Right lung (tissue), 10 donors: ENCODE results near the gene FBXW8. TPM values are rescaled to one million over a fixed set of nuclear protein-coding genes. Genes with fewer than 3 reads are reported as not detected.

Experiments
- DNase-seq, 2 donors: peaks; one replicate each; pipeline ENCODE4 v3.0.0-alpha.2; 2013
- long read RNA-seq, 8 donors: transcript quantifications; one replicate each; lab custom pipeline, GENCODE V29; 2026
- polyA plus RNA-seq, 5 donors: library from polyadenylated mRNA; unstranded; fragments of 120-200 nt; gene quantifications; one replicate each; pipeline versions ENCODE4 v1.2.1 to v1.2.3, GENCODE V29; 2013; ENCODE audit warnings: inconsistent platforms in 1 of 5, low replicate concordance in 1 of 5; ENCODE audit not compliant: insufficient read length in 5 of 5, insufficient read depth in 1 of 5

The FBXW8 gene, protein sequence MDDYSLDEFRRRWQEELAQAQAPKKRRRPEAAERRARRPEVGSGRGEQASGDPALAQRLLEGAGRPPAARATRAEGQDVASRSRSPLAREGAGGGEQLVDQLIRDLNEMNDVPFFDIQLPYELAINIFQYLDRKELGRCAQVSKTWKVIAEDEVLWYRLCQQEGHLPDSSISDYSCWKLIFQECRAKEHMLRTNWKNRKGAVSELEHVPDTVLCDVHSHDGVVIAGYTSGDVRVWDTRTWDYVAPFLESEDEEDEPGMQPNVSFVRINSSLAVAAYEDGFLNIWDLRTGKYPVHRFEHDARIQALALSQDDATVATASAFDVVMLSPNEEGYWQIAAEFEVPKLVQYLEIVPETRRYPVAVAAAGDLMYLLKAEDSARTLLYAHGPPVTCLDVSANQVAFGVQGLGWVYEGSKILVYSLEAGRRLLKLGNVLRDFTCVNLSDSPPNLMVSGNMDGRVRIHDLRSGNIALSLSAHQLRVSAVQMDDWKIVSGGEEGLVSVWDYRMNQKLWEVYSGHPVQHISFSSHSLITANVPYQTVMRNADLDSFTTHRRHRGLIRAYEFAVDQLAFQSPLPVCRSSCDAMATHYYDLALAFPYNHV
- 10 to 100 TPM; 19.4 to 27.5 (median 23.5) TPM for polyA plus RNA-seq
- long read RNA-seq, donor 1, full-length matches to known transcripts: 4 of 23 reads
- long read RNA-seq, donor 1, partial matches to known transcripts: 19 of 23 reads
- long read RNA-seq, donor 1, other reads (novel, unspliced or antisense): 0 of 23 reads
- long read RNA-seq, donor 2, full-length matches to known transcripts: 6 of 6 reads
- long read RNA-seq, donor 2, partial matches to known transcripts: 0 of 6 reads
- long read RNA-seq, donor 2, other reads (novel, unspliced or antisense): 0 of 6 reads
- long read RNA-seq, donor 3, full-length matches to known transcripts: 3 of 3 reads
- long read RNA-seq, donor 3, partial matches to known transcripts: 0 of 3 reads
- long read RNA-seq, donor 3, other reads (novel, unspliced or antisense): 0 of 3 reads
- long read RNA-seq, donor 4, full-length matches to known transcripts: 3 of 3 reads
- long read RNA-seq, donor 4, partial matches to known transcripts: 0 of 3 reads
- long read RNA-seq, donor 4, other reads (novel, unspliced or antisense): 0 of 3 reads
- long read RNA-seq, donor 5: 0 reads
- long read RNA-seq, donor 6, partial matches to known transcripts: 10 of 14 reads
- long read RNA-seq, donor 6, other reads (novel, unspliced or antisense): 0 of 14 reads
- long read RNA-seq, donor 7, transcript FBXW8-201 (11 exons, 2,343 nt): major isoform, 6 of 235 reads
- long read RNA-seq, donor 7, partial matches to known transcripts: 60 of 235 reads
- long read RNA-seq, donor 7, other reads (novel, unspliced or antisense): 169 of 235 reads
- long read RNA-seq, donor 8, full-length matches to known transcripts: 2 of 2 reads
- long read RNA-seq, donor 8, partial matches to known transcripts: 0 of 2 reads
- long read RNA-seq, donor 8, other reads (novel, unspliced or antisense): 0 of 2 reads

DNA sequence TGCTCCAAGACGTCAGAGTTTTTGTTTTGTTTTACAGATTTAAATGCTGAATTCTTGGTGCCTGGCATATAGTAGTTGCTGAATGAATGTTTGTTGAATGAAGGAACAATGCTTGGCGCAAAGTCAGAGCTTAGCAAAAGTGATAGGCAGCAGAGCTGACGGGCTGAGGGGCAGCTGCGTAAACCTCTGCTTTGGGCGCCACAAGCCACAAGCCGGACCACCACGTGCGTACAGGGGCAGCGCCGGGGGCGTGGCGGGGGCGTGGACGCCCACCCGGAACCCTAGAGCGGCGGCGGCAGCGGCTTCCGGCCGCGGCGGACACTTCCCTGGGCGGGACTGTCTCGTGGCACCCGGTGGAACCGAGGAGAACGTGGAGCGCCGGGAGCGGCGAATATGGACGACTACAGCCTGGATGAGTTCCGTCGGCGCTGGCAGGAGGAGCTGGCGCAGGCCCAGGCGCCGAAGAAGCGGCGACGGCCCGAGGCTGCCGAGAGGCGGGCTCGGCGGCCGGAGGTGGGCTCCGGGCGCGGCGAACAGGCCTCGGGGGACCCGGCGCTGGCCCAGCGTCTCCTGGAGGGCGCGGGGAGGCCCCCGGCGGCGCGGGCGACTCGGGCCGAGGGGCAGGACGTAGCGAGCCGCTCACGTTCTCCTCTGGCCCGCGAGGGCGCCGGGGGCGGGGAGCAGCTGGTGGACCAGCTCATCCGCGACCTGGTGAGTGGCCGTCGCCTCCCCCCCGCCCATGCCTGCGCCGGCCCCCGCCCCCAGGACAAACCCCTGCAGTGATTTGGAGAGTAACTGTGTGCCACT, at the start of gene FBXW8:
Gene FBXW8, plus strand, starts transcription at position 306 of the 807 bp plus-strand sequence. Its CDS starts 88 bp downstream, at position 394.
- peak; percentile 71 to 75 for DNase-seq

DNA sequence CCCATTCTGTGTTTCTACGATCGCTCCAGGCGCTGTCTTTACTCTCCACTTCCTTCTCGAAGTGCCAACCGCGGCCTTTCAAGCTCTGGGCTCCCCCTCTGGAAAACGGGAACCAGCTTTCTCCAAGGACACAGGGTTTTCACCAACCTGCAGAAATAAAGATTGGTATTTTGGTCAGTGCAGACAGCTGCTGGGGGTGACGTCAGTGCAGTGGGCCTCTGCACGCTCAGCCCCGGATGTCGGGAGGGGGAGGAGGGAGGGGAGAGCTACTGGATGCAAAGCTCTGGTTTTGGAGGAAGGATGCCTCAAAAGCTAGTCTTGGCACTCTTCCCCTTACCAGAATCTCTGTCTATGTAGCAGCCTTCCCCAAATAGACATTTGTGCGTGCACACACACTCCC, 49.4 kb upstream of the FBXW8 start:
- DNase-seq: no peak

DNA sequence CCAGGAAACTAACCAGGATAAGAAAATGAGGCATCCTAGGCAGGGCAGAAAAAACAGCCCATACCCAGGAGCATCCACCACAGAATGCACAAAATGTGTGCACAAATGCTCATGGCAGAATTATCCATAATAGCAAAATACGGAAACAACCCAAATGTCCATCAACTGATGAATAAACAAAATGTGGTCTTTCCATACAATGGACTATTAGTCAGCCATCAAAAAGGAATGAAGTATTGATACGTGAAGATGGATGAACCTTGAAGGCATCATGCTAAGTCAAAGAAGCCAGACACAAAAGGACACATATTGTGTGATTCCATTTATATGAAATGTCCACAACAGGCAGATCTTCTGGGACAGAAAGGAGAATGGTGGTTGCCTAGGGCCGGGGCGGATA, 48.6 kb upstream of the FBXW8 start:
- DNase-seq: no peak

DNA sequence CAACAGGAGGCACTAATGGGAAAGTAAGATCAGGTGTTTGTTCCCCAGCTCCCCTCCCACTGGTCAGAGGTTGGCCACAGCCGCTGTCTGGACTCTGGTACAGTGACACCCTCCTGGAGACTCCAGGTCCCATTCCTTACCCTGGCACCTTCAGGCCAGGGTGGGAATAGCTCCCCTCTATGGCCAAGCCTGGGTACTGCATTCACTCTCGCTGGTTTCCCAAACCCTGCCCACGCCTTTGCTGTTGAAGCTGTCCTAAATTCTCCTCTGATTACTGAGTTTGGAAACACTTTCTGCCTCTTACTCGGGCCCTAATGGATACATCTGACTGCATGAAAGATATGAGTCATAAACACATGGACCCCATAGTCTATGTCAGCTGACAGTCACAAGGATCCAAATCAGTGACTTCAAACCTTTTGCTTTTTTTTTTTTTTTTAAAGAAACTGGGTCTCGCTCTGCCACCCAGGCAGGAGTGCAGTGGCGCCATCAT, 47.4 kb upstream of the FBXW8 start:
- DNase-seq: no peak

DNA sequence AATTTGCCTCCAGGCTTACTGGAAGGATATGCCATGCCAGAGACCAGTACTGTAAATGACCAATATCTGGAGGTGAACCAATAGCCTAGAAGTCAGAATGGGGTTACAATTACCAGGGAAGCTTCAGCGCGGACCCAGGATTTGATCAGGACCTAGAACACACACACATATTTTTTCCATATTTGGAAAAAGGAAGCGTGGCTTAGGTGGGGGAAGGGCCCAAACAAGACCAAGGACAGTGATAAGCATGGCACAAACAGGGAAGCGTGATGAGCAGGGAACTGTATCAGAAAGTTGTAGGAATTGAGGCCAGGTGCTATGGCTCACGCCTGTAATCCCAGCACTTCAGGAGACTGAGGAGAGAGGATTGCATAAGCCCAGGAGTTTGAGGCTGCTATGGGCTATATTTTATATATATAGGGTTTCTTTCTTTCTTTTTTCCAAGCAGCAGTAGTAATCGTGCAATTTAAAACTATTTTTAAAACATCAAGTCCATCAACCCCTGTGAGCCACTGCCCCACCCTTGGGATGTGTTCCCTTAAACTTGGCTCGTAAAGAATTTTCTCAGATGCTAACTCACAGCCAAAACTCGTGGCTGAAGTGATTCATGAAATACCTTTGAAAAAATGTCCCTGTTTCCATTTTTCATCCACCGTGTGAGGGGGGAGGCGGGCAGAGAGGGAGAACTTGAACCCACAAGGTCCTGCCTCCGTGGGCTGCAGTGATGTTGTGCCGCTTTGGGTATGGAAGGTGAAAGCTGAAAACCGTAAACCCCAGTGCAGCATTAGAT, 46.2 kb upstream of the FBXW8 start:
- no peak for DNase-seq

DNA sequence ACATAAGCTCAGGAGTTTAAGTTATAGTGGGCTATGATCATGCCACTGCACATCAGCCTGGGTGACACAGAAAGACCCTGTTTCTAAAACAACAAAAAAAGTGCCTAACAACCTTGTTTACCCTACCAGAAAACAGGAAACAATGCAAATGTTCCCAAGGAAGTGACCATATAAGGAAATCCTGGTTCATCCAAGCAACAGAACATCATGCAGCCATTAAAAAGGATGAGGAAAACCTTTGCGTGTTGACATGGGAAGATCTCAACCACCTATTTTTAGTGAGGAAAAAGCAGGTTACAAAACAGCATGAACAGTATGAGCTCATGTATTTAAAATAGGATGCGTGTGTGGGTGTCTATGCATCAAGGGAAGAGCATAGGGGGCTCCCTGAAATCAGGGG, 43.2 kb upstream of the FBXW8 start:
- no peak for DNase-seq

DNA sequence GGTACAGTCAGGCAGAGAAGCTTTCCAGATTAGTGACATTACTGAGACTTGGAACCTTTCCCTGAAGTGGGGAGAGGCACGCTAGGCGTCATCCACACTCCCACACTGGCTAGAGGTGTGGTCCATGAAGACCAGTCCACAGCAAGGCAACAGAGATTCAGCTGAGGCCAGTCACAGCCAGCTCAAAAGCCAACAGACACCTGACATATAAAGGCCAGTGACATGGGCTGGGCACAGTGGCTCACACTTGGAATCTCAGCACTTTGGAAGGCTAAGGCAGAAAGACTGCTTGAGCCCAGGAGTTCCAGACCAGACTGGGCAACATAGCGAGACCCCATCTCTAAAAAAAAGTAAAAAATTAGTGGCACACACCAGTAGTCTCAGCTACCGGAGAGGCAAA, 40.4 kb upstream of the FBXW8 start:
- DNase-seq: no peak

DNA sequence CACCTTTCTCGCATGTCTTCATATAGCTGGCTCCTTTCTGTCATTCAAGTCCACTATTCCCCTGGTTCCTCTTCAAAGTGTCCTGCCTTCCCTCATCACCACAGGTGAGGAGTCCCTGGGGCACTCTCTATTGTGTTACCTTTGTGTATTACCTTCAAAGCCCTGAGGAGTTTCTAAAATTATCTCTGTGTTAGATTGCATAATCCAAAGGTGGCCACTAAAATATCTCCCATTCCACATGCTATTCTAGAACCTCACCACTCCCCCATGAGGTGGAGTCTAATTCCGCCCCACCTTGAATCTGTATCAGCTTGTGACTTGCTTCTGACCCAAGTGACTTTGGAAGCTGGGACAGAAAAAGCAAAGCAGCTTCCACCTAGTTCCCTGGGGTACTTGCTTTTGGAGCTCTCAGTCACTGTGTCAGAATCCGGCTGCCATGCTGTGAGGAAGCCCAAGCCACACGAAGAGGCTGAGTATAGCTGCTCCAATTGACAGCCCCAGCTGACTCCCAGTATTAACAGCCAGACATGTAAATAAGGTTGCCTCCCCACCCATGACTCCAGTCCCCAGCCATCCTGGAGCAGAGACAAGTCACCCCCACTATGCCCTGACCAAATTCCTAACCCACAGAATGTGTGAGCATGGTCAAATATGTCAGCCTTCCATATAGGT, 36.3 kb upstream of the FBXW8 start:
- DNase-seq: no peak

DNA sequence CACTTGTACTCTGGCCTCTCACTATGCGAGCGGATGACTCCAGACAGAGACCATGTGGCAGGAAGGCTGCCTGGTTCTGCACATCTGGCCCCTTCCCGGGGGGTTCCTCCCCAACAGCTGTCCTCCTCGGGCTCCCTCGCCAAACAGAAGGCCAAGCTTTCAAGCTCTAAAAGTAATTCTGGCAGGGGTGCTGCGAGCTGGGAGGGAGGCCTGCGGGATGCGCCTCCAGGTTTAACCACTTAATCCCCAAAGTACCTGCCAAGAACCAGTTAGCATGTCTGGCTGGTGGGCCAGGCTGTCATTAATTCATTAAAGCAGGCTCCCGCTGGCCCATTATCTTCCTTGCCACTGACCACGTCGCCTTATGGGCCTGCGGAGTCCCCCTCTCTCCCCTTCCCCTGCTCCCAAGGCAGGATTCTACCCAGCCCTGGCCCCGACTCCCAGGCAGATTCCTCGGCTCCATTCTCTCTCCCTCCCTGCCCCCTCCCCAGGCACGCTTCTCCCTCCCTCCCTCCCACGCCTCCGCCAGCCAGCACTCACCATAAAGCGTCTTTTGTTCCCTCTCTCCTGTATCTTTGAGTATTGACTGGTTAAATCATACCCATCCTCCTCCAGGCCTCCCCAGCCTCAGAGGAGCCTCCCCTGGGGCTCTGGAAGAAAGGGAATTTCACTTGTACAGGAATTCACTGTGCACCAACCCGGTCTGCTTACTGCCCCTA, 34.4 kb upstream of the FBXW8 start:
- DNase-seq: no peak

DNA sequence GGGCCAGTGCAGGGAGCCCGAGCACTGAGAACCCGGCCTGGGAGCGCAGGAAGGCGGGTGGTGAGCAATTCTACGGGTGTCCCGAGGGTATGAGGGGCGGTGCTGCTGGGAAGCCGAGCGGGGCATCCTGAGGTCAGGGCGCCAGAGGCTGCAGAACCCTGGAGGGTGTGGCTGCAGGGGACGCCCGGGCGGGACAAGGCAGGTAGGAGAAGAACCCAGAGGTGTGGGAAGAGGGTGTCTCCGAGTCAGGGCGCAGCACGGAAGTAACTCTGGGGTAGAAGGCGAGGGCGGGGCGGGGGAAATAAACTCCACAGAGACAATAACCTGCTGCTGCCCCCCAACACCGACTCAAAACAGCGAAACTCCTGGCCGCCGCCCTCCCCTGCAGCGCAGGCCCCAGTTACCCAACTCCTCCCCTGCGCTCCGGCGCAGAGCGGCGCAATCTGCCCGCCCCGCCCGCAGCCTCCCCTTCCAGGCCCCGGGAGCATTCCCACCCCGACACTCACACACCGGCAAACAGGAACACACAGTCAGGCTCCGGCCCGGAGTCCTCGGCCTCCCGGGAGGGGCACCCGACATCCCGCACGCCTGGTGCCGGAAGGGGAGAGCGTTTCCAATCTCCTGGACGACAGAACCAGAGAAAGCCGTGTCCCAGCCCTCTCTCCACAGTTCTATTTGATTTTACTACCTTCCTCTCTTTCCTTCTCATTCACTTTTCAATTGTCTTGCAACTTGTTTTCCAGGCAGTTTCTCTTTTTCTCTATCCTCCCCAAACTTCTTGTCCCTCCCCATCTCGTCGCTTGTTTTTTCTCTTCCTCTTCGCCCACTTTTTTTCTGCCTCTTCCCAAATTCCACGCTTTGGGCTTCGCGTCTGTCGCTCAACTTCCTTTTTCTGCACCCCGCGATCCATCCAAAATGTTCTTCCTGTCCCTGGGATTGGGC, 31.9 kb upstream of the FBXW8 start:
- no peak for DNase-seq

DNA sequence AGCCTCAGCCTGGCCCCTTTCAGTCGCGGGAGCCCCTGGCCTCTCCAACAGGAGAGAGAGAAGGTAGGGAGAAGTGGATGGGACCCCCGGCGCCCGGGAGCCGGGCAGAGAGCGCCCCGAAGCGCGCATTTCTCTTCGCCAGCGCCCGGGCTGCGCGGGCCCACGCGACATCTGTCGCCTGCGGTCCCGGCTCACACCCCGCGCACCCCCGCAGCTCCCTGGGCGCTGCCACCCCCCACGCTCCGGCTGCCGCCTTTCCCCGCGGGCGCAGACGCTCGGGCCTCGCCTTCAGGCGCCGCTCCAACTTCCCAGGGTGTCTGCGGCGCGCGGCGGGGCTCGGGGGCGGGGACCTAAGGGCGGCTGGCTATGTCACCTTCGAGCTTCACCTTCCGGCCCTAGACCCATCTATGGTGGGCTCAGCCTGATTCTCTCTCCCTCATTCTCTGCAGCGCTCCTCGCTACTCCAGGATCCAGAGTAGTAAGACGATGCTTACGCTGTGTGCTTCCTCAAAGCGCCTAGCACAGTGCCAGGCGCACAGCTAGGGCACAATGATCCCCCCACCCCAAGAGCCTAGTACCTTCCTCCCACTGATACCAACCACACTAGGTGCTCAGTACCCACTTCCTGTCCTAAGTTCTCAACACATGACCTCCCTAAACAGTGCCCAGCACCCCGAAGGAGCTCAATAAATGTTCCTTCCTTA, 31.1 kb upstream of the FBXW8 start:
- DNase-seq: no peak

DNA sequence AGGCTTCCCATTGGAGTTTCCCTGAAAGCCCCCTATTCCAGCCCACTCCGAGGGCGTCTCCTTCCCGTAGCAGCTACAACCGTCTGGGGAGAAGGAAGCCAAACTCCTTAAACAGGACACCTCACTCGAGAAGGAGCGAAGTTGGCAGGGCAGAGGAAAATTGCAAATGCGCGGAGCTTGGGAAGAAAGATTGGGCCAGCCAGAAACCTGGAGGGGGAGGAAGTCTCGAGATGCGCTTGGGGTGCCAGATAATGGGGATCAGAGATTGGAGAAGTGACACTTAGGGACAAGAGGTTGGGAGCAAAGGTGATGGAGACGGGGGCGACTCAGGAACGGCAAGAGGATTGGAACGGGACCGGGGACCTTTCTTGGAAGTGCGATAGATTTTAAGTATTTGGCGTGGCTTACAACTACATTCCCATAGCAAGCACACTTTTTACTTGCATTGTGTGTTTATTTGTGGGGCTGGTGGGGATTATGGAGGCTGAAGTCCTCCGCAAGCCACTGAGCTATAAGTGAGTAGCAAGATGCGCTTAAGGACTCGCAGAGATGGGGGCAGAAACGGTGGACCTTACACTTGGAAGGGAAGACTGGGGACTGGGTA, 30.4 kb upstream of the FBXW8 start:
- no peak for DNase-seq

DNA sequence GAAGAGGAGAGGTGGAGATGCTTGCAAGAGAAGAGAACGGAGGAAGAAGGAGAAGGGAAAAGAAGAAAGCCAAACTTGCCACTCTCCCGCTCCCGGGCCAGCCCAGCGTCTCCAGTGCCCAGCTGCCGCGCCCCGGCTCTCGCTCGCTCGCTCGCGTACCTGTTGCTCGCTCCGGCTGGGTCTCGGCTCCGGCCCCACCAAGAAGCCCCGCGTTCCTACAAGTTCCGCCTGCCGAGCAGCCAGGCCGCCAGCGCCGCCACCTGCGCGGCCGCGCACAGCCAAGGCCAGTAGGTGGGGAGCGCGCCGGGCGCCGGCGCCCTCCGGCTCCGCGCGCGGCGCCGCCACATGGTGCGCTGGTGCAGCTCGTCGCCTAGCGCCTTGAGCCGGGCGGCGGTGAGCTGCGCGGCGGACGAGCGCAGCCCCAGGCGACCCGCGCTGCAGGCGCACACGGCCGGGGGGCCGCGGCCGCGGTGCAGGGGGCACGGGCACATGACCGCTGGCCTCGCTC, 29.9 kb upstream of the FBXW8 start:
- no peak for DNase-seq

DNA sequence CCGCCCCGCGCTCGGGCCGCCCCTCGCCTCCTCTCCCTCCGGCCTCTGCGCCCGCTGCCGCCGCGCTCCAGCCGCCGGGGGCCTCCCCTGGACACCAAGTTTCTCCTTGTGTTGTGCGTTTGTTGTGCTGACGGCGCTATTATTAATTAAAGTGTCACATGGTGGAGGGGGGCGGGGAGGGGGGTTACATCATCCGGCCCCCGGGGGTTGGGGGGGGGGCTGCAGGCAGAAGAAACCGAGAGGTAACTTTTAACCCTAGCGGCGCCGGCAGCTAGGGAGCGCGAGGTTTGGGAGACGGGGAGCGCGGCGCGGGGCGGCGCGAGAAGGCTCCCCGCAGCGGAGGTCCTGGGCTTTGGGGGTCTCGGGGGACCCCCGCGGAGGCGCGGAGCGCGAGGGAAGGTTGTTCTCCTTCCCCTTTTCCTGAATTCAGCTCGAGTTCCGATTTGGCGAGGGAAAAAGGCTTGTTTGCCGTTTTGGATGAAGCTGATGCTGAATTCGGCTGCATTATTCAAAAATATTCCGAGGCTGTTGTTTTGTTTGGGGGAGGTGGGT, 29.3 kb upstream of the FBXW8 start, which contains the start of gene HRK:
Gene HRK, minus strand, starts transcription at position 117 of the 552 bp plus-strand sequence. CDS start 134 bp downstream, outside the sequence.
- DNase-seq: no peak

DNA sequence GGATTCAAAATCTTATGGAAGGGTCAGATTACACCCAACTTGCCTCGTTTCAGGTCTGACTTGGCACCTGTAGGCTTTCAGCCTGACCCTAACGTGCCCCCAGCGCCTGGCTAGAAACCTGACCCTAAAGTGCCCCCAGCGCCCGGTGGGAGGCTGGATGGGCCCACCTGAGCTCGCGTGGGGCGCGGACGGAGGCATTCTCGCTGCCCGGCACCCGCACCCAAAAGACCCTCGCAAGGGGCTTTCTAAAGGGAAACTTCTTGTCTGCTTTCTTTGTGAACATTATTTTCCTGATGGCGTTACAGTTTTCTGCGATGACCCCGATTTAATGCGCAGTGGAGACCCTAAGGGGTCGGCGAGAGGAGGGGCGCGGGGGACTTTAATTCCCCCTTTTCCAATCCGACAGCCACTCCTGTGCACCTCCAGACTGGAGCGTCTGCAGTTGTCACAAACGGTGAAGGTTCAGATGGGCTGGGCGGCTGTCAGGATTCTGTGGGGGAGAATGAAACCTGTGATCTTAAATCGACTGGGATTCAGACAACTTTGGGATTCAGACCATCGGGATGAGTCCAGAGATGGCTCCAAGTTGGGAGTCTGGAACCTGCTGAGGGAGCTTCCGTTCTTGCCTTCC, 28.8 kb upstream of the FBXW8 start:
- no peak for DNase-seq
